Measurements from ENCODE around the gene PRKRA. TPM values are rescaled to one million over a fixed set of nuclear protein-coding genes. Genes with fewer than 3 reads are reported as not detected.

Gene PRKRA
- total RNA-seq: 10 to 100 TPM; 49.4 to 98.7 (median 52.7) TPM
- 55.3 TPM for total RNA-seq (2013)
- total RNA-seq: 46.9 to 118 (median 58.1) reads per million in 29 experiments

GRCh38 chr2:178450774-178451525 is at the start of gene PRKRA, which contains the start of gene PJVK:
PRKRA (minus strand) TSS chr2:178451175; CDS start chr2:178451030, 145 bp downstream.
PJVK (plus strand) TSS chr2:178451378; CDS start chr2:178453410, 2,032 bp downstream.
- H3K36me3 Mint-ChIP-seq: peaks cover 13% of the 10 kb centered on the region
- ATAC-seq (replicated peaks in 1 of 4): peak; percentile 84 to 95 (median 90)
- Histone ChIP-seq H3K27me3 (replicated peaks in 1 of 2; ENCODE audit: control insufficient read depth in 2 of 2, extremely low read depth in 1 of 2, insufficient read depth in 2 of 2, low read length in 1 of 2) (no peaks in the 10 kb centered on the region), H3K4me1 (ENCODE audit: control insufficient read depth in 1 of 2, extremely low read depth in 1 of 2, insufficient read depth in 2 of 2, low read length in 2 of 2) (peaks cover 10 to 27% of the 10 kb centered on the region in 2 experiments), H3K27ac (ENCODE audit: low read length) (peak within 1 kb of the TSS; percentile 91), H3K4me3 (ENCODE audit: control insufficient read depth in 1 of 2, extremely low read depth in 1 of 2, low read length in 1 of 2) (peak within 1 kb of the TSS; percentile 80 to 95), H3K9me3 (no peaks in the 10 kb centered on the region), H3K36me3 (ENCODE audit: control insufficient read depth in 2 of 2, extremely low read depth in 1 of 2, insufficient read depth in 1 of 2, low read length in 1 of 2) (peaks cover 0 to 21% of the 10 kb centered on the region in 2 donors)
- no peaks in the 10 kb centered on the region for H3K9me3 Mint-ChIP-seq
- ChIA-PET CTCF (interaction anchor here (0.5 to 1.8 kb wide), 6 partner anchors 28 to 260 kb away, joined by 3 to 13 read pairs (median 6); partner anchors contain the start of gene FKBP7 (in 1 of the 2)), POLR2A (interaction anchor here (0.6 to 1.2 kb wide), 8 partner anchors 14 to 37 kb away, joined by 3 to 13 read pairs (median 3); no protein-coding TSS in a partner anchor)
- H3K27ac Mint-ChIP-seq: peak within 1 kb of the TSS; percentile 86 to 91
- peaks cover 25 to 33% (median 32%) of the 10 kb centered on the region in 3 donors for H3K4me1 Mint-ChIP-seq
- no peaks in the 10 kb centered on the region for H3K27me3 Mint-ChIP-seq
- H3K4me3 Mint-ChIP-seq: peak within 1 kb of the TSS; percentile 86 to 88 (median 87)
- DNase-seq: peak; percentile 88 to 97 (median 92)
- WGBS (ENCODE audit: insufficient coverage): under 1% methylated on average over 71 of the region's 76 CpGs

- POLR2A ChIA-PET: no interaction called here
- DNase-seq: no peak
- Histone ChIP-seq H3K36me3 (ENCODE audit: control insufficient read depth in 2 of 2, extremely low read depth in 1 of 2, insufficient read depth in 1 of 2, low read length in 1 of 2) (peaks cover 0 to 76% of the 10 kb centered on the region in 2 donors), H3K27ac (ENCODE audit: low read length) (no peak overlapping the region), H3K4me1 (ENCODE audit: control insufficient read depth in 1 of 2, extremely low read depth in 1 of 2, insufficient read depth in 2 of 2, low read length in 2 of 2) (no peaks in the 10 kb centered on the region), H3K9me3 (no peaks in the 10 kb centered on the region), H3K4me3 (ENCODE audit: control insufficient read depth in 1 of 2, extremely low read depth in 1 of 2, low read length in 1 of 2) (no peak overlapping the region), H3K27me3 (replicated peaks in 1 of 2; ENCODE audit: control insufficient read depth in 2 of 2, extremely low read depth in 1 of 2, insufficient read depth in 2 of 2, low read length in 1 of 2) (no peaks in the 10 kb centered on the region)
- ATAC-seq (replicated peaks in 1 of 4): no peak
- Mint-ChIP-seq H3K36me3 (peaks cover 65% of the 10 kb centered on the region), H3K27me3 (no peaks in the 10 kb centered on the region), H3K9me3 (no peaks in the 10 kb centered on the region), H3K27ac (no peak overlapping the region), H3K4me1 (no peaks in the 10 kb centered on the region), H3K4me3 (no peak overlapping the region)
- 88% methylated on average over 2 of the region's 3 CpGs for whole genome bisulfite sequencing (ENCODE audit: insufficient coverage)
- CTCF ChIA-PET: interaction anchor here in 1 of 2 donors (0.6 kb wide), 1 partner anchor 259 kb away, joined by 3 read pairs; no protein-coding TSS in a partner anchor
Observed at GRCh38 chr2:178499640-178500039, 48.7 kb upstream of the PRKRA start.

- no peak overlapping the region for H3K27ac ChIP-seq (ENCODE audit: low read length)
- CTCF ChIA-PET: no interaction called here
- H3K4me3 Mint-ChIP-seq: no peak overlapping the region
- no peak for ATAC-seq (replicated peaks in 1 of 4)
- H3K27me3 ChIP-seq (replicated peaks in 1 of 2; ENCODE audit: control insufficient read depth in 2 of 2, extremely low read depth in 1 of 2, insufficient read depth in 2 of 2, low read length in 1 of 2): no peaks in the 10 kb centered on the region
- DNase-seq: no peak
- no peaks in the 10 kb centered on the region for H3K9me3 Mint-ChIP-seq
- H3K4me1 ChIP-seq (ENCODE audit: control insufficient read depth in 1 of 2, extremely low read depth in 1 of 2, insufficient read depth in 2 of 2, low read length in 2 of 2): no peaks in the 10 kb centered on the region
- peak overlapping the region in 1 of 2 donors; percentile 28 for H3K27ac Mint-ChIP-seq
- H3K9me3 ChIP-seq: no peaks in the 10 kb centered on the region
- peaks cover 5 to 81% of the 10 kb centered on the region in 2 donors for H3K36me3 ChIP-seq (ENCODE audit: control insufficient read depth in 2 of 2, extremely low read depth in 1 of 2, insufficient read depth in 1 of 2, low read length in 1 of 2)
- H3K4me1 Mint-ChIP-seq: no peaks in the 10 kb centered on the region
- H3K27me3 Mint-ChIP-seq: no peaks in the 10 kb centered on the region
- H3K36me3 Mint-ChIP-seq: peaks cover 73% of the 10 kb centered on the region
- POLR2A ChIA-PET: interaction anchor here in 1 of 2 donors (0.6 kb wide), 1 partner anchor 16 kb away, joined by 3 read pairs; no protein-coding TSS in a partner anchor
- H3K4me3 ChIP-seq (ENCODE audit: control insufficient read depth in 1 of 2, extremely low read depth in 1 of 2, low read length in 1 of 2): no peak overlapping the region
Observed at GRCh38 chr2:178498137-178498536, 47.2 kb upstream of the PRKRA start.

DNA sequence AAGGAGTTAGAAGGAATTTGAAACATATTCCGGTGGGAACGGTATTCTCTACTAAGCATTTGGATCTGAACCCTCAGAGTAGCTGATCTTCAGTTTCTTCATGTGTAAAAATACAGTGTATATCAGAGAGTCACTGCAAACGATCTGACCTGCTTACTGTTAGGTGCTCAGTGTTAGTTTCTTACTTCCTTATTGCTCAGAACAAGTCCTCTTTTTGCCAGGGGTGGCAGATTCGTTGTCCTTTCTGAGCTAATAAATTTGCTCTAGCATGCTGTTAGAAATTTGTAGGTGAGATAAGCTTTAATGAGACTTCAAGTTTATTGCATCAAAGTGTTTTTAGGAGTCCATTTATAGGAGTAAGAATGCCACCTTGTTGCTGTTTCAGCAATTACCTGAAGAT is 45.1 kb upstream of the PRKRA start:
- no peaks in the 10 kb centered on the region for H3K4me1 Mint-ChIP-seq
- Histone ChIP-seq H3K27me3 (replicated peaks in 1 of 2; ENCODE audit: control insufficient read depth in 2 of 2, extremely low read depth in 1 of 2, insufficient read depth in 2 of 2, low read length in 1 of 2) (no peaks in the 10 kb centered on the region), H3K4me3 (ENCODE audit: control insufficient read depth in 1 of 2, extremely low read depth in 1 of 2, low read length in 1 of 2) (no peak overlapping the region), H3K36me3 (ENCODE audit: control insufficient read depth in 2 of 2, extremely low read depth in 1 of 2, insufficient read depth in 1 of 2, low read length in 1 of 2) (peaks cover 5 to 69% of the 10 kb centered on the region in 2 donors), H3K27ac (ENCODE audit: low read length) (no peak overlapping the region), H3K4me1 (ENCODE audit: control insufficient read depth in 1 of 2, extremely low read depth in 1 of 2, insufficient read depth in 2 of 2, low read length in 2 of 2) (no peaks in the 10 kb centered on the region), H3K9me3 (no peaks in the 10 kb centered on the region)
- ChIA-PET CTCF (interaction anchor here (0.6 to 1.7 kb wide), 4 partner anchors 12 to 97 kb away, joined by 3 to 5 read pairs (median 4); no protein-coding TSS in a partner anchor), POLR2A (no interaction called here)
- WGBS (ENCODE audit: insufficient coverage): 80% methylated on average over 1 of the region's 4 CpGs
- DNase-seq (no peak), ATAC-seq (replicated peaks in 1 of 4) (no peak)
- no peak overlapping the region for H3K27ac Mint-ChIP-seq
- no peak overlapping the region for H3K4me3 Mint-ChIP-seq
- peaks cover 75% of the 10 kb centered on the region for H3K36me3 Mint-ChIP-seq
- no peaks in the 10 kb centered on the region for H3K9me3 Mint-ChIP-seq
- no peaks in the 10 kb centered on the region for H3K27me3 Mint-ChIP-seq

GRCh38 chr2:178491612-178492011 is 40.6 kb upstream of the PRKRA start:
- whole genome bisulfite sequencing (ENCODE audit: insufficient coverage): 98% methylated on average over 5 of the region's 6 CpGs
- ChIA-PET POLR2A (no interaction called here), CTCF (no interaction called here)
- H3K27me3 Mint-ChIP-seq: no peaks in the 10 kb centered on the region
- Histone ChIP-seq H3K4me1 (ENCODE audit: control insufficient read depth in 1 of 2, extremely low read depth in 1 of 2, insufficient read depth in 2 of 2, low read length in 2 of 2) (no peaks in the 10 kb centered on the region), H3K9me3 (no peaks in the 10 kb centered on the region), H3K27me3 (replicated peaks in 1 of 2; ENCODE audit: control insufficient read depth in 2 of 2, extremely low read depth in 1 of 2, insufficient read depth in 2 of 2, low read length in 1 of 2) (no peaks in the 10 kb centered on the region), H3K36me3 (ENCODE audit: control insufficient read depth in 2 of 2, extremely low read depth in 1 of 2, insufficient read depth in 1 of 2, low read length in 1 of 2) (peaks cover 5 to 67% of the 10 kb centered on the region in 2 donors), H3K4me3 (ENCODE audit: control insufficient read depth in 1 of 2, extremely low read depth in 1 of 2, low read length in 1 of 2) (no peak overlapping the region), H3K27ac (ENCODE audit: low read length) (no peak overlapping the region)
- H3K4me3 Mint-ChIP-seq: no peak overlapping the region
- ATAC-seq (replicated peaks in 1 of 4) (no peak), DNase-seq (no peak)
- H3K4me1 Mint-ChIP-seq: peaks cover 16 to 24% (median 23%) of the 10 kb centered on the region in 3 donors
- H3K36me3 Mint-ChIP-seq: peaks cover 75% of the 10 kb centered on the region
- H3K27ac Mint-ChIP-seq: no peak overlapping the region
- no peaks in the 10 kb centered on the region for H3K9me3 Mint-ChIP-seq

GRCh38 chr2:178485356-178485755 is 34.4 kb upstream of the PRKRA start:
- no peaks in the 10 kb centered on the region for H3K9me3 ChIP-seq
- Mint-ChIP-seq H3K4me3 (no peak overlapping the region), H3K27ac (no peak overlapping the region), H3K36me3 (peaks cover 41% of the 10 kb centered on the region), H3K9me3 (no peaks in the 10 kb centered on the region), H3K4me1 (peaks cover 62 to 69% (median 67%) of the 10 kb centered on the region in 3 donors), H3K27me3 (no peaks in the 10 kb centered on the region)
- CTCF ChIA-PET: no interaction called here
- no CpG with 5 or more reads among the region's 3 CpGs for WGBS (ENCODE audit: insufficient coverage)
- DNase-seq (no peak), ATAC-seq (replicated peaks in 1 of 4) (no peak)
- H3K27ac ChIP-seq (ENCODE audit: low read length): no peak overlapping the region
- H3K4me3 ChIP-seq (ENCODE audit: control insufficient read depth in 1 of 2, extremely low read depth in 1 of 2, low read length in 1 of 2): no peak overlapping the region
- no peaks in the 10 kb centered on the region for H3K27me3 ChIP-seq (replicated peaks in 1 of 2; ENCODE audit: control insufficient read depth in 2 of 2, extremely low read depth in 1 of 2, insufficient read depth in 2 of 2, low read length in 1 of 2)
- H3K36me3 ChIP-seq (ENCODE audit: control insufficient read depth in 2 of 2, extremely low read depth in 1 of 2, insufficient read depth in 1 of 2, low read length in 1 of 2): peaks cover 0 to 29% of the 10 kb centered on the region in 2 donors
- POLR2A ChIA-PET: no interaction called here
- peaks cover 15 to 22% of the 10 kb centered on the region in 2 experiments for H3K4me1 ChIP-seq (ENCODE audit: control insufficient read depth in 1 of 2, extremely low read depth in 1 of 2, insufficient read depth in 2 of 2, low read length in 2 of 2)

All from T-cell (primary cell).